ENCODE results near the gene NGB. TPM values are rescaled to one million over a fixed set of nuclear protein-coding genes. Genes with fewer than 3 reads are reported as not detected.

The NGB gene
- total and polyA plus RNA-seq, 9 of the 15 experiments (the other 6 are each of a cell fraction or from before 2014, with no cell fraction given) = not detected

DNA sequence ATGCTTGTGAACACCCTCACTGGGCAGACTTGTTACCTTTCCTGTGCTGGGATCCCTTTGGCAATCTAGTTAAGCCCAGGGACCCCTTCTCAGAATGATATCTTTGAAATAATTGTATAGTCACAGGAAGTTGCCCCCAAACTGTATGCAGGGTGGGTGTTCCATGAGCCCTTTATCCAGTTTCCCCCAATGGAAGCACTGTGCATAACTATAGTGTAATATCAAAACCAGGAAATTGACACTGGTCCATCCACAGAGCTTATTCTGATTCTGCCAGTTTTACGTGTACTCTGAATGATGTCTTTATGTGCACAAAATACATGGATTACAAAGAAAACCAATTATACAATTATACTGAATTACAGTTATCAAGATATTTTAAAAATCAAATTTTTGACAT, 24.2 kb downstream of the NGB start:
- no peak for DNase-seq (ENCODE audit: extremely low read depth in 1 of 4, low spot score in 3 of 4)
- in situ Hi-C loops (cut with MboI) = no loop called here
- Histone ChIP-seq H3K36me3 (ENCODE audit: control insufficient read depth, insufficient read depth, low read length) (no peaks in the 10 kb centered on the region), H3K9me1 (ENCODE audit: control insufficient read depth, insufficient read depth, low read length) (no peaks in the 10 kb centered on the region), H3K9ac (ENCODE audit: insufficient read depth in 1 of 2, low read depth in 2 of 2, low read length in 2 of 2) (no peak overlapping the region), H3K4me3 (no peak overlapping the region), H3K27ac (ENCODE audit: extremely low read depth, low read depth, low read length) (no peak overlapping the region), H3K4me2 (ENCODE audit: insufficient read depth, low read length) (no peak overlapping the region), H3K27me3 (ENCODE audit: control insufficient read depth in 2 of 2, insufficient read depth in 2 of 2, low read length in 2 of 2) (peaks cover 0 to 29% of the 10 kb centered on the region in 2 experiments; a peak in 2 of 5 replicates), H3K4me1 (replicated peaks in 1 of 2; ENCODE audit: control insufficient read depth in 2 of 2, insufficient read depth in 2 of 2, low read length in 2 of 2) (no peaks in the 10 kb centered on the region), H3K9me3 (replicated peaks; ENCODE audit: control insufficient read depth, insufficient read depth, low read depth, low read length) (no peaks in the 10 kb centered on the region), H4K20me1 (replicated peaks; ENCODE audit: control insufficient read depth, insufficient read depth, low read length) (peaks cover 5% of the 10 kb centered on the region; the same call in 1 of the 2 replicates), H2AFZ (ENCODE audit: low read depth, low read length) (no peak overlapping the region), H3K79me2 (ENCODE audit: control insufficient read depth, insufficient read depth, low read length) (no peaks in the 10 kb centered on the region)
- no peak for ATAC-seq
- CTCF ChIA-PET (ENCODE audit: low intra/inter-chr PET ratio) = no interaction called here
- POLR2A ChIA-PET = no interaction called here
- BruUV-seq (replicated peaks) = no TSS peak
- TF ChIP-seq BRD4 (IDR thresholded peaks at IDR 0.05) (no peak), CBX5 (IDR thresholded peaks at IDR 0.05; ENCODE audit: borderline replicate concordance, low read depth) (no peak), ZNF436 (CRISPR knock-in tag; IDR thresholded peaks at IDR 0.05) (no peak), TBP (optimal IDR thresholded peaks at IDR 0.05; ENCODE audit: low read depth, low read length) (no peak), TEAD1 (CRISPR knock-in tag; IDR thresholded peaks at IDR 0.05) (no peak)
- TF ChIP-seq, protein P1, sequence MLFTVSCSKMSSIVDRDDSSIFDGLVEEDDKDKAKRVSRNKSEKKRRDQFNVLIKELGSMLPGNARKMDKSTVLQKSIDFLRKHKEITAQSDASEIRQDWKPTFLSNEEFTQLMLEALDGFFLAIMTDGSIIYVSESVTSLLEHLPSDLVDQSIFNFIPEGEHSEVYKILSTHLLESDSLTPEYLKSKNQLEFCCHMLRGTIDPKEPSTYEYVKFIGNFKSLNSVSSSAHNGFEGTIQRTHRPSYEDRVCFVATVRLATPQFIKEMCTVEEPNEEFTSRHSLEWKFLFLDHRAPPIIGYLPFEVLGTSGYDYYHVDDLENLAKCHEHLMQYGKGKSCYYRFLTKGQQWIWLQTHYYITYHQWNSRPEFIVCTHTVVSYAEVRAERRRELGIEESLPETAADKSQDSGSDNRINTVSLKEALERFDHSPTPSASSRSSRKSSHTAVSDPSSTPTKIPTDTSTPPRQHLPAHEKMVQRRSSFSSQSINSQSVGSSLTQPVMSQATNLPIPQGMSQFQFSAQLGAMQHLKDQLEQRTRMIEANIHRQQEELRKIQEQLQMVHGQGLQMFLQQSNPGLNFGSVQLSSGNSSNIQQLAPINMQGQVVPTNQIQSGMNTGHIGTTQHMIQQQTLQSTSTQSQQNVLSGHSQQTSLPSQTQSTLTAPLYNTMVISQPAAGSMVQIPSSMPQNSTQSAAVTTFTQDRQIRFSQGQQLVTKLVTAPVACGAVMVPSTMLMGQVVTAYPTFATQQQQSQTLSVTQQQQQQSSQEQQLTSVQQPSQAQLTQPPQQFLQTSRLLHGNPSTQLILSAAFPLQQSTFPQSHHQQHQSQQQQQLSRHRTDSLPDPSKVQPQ (CRISPR knock-in tag; IDR thresholded peaks at IDR 0.05; ENCODE audit: borderline replicate concordance) = no peak
- TF ChIP-seq, protein P2, sequence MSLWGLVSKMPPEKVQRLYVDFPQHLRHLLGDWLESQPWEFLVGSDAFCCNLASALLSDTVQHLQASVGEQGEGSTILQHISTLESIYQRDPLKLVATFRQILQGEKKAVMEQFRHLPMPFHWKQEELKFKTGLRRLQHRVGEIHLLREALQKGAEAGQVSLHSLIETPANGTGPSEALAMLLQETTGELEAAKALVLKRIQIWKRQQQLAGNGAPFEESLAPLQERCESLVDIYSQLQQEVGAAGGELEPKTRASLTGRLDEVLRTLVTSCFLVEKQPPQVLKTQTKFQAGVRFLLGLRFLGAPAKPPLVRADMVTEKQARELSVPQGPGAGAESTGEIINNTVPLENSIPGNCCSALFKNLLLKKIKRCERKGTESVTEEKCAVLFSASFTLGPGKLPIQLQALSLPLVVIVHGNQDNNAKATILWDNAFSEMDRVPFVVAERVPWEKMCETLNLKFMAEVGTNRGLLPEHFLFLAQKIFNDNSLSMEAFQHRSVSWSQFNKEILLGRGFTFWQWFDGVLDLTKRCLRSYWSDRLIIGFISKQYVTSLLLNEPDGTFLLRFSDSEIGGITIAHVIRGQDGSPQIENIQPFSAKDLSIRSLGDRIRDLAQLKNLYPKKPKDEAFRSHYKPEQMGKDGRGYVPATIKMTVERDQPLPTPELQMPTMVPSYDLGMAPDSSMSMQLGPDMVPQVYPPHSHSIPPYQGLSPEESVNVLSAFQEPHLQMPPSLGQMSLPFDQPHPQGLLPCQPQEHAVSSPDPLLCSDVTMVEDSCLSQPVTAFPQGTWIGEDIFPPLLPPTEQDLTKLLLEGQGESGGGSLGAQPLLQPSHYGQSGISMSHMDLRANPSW (CRISPR knock-in tag; IDR thresholded peaks at IDR 0.05) = no peak
- FAIRE-seq = no peak
- intact Hi-C loops (cut with micrococcal nuclease) = no loop called here
- WGBS (ENCODE audit: insufficient coverage, low coverage, missing lambda C conversion rate) = 17% methylated on average over 1 of the region's 1 CpG
